ENCODE measurements around the gene ACADVL. TPM values are rescaled to one million over a fixed set of nuclear protein-coding genes. Genes with fewer than 3 reads are reported as not detected.

The ACADVL gene
- total RNA-seq, 2 experiments from 2014 or later, result 411 to 423 TPM

GRCh38 chr17:7196651-7197401, 22.9 kb upstream of the ACADVL start:
- CTCF ChIA-PET, result interaction anchor here (0.9 to 1.8 kb wide), 2 partner anchors 19 to 151 kb away, joined by 3 to 4 read pairs; no protein-coding TSS in a partner anchor
- H3K4me1 Mint-ChIP-seq, result no peaks in the 10 kb centered on the region
- ATAC-seq, result no peak
- H3K9me3 Mint-ChIP-seq (ENCODE audit: low read depth), result no peaks in the 10 kb centered on the region
- no peaks in the 10 kb centered on the region for H3K27me3 Mint-ChIP-seq
- no peaks in the 10 kb centered on the region for H3K36me3 Mint-ChIP-seq
- H3K27ac Mint-ChIP-seq, result no peak overlapping the region
- no peak for DNase-seq
- no peak overlapping the region for H3K4me3 Mint-ChIP-seq

DNA sequence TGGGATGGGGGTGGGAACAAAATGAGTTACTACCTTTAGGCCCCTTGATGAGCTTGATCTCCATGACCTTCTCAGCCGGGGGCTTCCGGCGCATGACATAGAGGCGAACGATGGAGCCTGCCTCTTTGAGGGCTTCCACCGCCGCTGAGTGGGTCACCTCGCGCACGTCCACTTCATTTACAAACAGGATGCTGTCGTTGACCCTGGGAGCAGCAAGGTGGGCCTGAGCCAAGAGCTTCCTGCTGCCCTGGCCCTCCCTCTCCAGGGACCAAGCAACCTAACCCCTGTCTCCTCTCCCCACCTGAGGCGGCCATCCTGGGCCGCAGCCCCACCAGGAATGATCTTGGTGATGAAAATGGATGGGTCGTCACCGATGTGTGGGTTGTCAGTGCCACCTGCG, 16.3 kb upstream of the ACADVL start:
- no peak for DNase-seq
- CTCF ChIA-PET, result no interaction called here
- Mint-ChIP-seq H3K4me1 (peaks cover 24% of the 10 kb centered on the region), H3K4me3 (no peak overlapping the region), H3K36me3 (no peaks in the 10 kb centered on the region), H3K27ac (no peak overlapping the region), H3K27me3 (no peaks in the 10 kb centered on the region), H3K9me3 (ENCODE audit: low read depth) (no peaks in the 10 kb centered on the region)
- ATAC-seq, result no peak

GRCh38 chr17:7204336-7204735, 15.4 kb upstream of the ACADVL start:
- CTCF ChIA-PET, result interaction anchor here (1.0 to 1.2 kb wide), 3 partner anchors 16 to 159 kb away, joined by 3 to 4 read pairs (median 4); no protein-coding TSS in a partner anchor
- peak overlapping the region; percentile 84 for H3K27ac Mint-ChIP-seq
- peaks cover 24% of the 10 kb centered on the region for H3K4me1 Mint-ChIP-seq

DNA sequence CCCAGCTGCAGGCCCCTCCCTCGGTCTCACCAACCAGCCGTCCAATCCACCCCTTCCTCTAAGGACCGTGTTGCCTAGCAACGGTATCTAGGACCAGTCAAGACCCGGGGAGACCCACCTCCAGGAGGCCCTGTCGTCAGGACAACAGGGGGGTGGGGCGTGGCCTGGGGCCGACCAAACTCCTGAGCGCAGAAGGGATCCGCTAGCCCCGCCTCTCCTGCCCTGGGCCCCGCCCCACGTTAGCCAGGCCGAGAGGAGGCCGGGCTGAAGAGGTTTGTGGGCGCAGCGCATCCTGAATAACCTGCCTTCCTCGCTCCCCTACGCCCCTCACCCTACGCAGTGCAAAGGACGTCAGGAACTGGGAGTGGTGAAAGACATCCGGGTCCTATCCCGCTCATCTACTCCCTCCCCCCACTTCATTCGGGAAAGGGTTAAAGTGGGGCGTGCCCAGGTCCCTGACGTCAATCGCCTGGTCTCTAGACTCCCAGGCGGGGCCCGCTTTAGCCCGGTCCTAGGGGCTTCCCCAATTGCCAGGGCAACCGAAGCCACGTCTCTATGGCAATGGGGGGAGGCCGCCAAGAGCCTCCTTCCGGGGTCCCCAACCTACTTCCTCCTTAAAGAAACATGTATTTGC, 14.8 kb upstream of the ACADVL start:
- Mint-ChIP-seq H3K9me3 (ENCODE audit: low read depth) (no peaks in the 10 kb centered on the region), H3K27ac (peak overlapping the region; percentile 84), H3K4me1 (peaks cover 24% of the 10 kb centered on the region), H3K4me3 (peak overlapping the region; percentile 69), H3K27me3 (peaks cover under 1% of the 10 kb centered on the region), H3K36me3 (no peaks in the 10 kb centered on the region)
- DNase-seq (peak; percentile 97), ATAC-seq (peak; percentile 87)
- CTCF ChIA-PET, result interaction anchor here (1.0 to 1.2 kb wide), 4 partner anchors 10 to 159 kb away, joined by 3 to 4 read pairs (median 4); no protein-coding TSS in a partner anchor

More at GRCh38 chr17:7204336-7204735, 15.4 kb upstream of the ACADVL start:
- H3K9me3 Mint-ChIP-seq (ENCODE audit: low read depth), result no peaks in the 10 kb centered on the region
- DNase-seq, result no peak
- H3K27me3 Mint-ChIP-seq, result no peaks in the 10 kb centered on the region
- peak overlapping the region; percentile 69 for H3K4me3 Mint-ChIP-seq
- no peak for ATAC-seq
- H3K36me3 Mint-ChIP-seq, result no peaks in the 10 kb centered on the region

DNA sequence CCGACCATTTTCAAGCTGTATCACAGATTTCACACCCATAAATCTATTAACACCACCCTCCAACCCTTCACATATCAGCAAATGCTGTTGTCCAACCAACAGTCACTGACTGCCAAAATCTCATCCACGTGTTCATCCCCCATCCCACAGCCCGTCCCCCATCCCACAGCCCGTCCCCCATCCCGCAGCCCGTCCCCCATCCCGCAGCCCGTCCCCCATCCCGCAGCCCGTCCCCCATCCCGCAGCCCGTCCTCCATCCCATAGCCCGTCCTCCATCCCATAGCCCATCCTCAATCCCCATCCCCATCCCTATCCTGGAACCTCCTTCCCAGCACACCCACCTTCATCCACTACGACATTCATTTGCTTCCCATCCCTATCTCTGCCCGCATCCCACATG, 14.2 kb upstream of the ACADVL start:
- CTCF ChIA-PET, result interaction anchor here (1.2 kb wide), 1 partner anchor 9 kb away, joined by 3 read pairs; no protein-coding TSS in a partner anchor
- H3K27ac Mint-ChIP-seq, result peak overlapping the region; percentile 84
- DNase-seq (no peak), ATAC-seq (no peak)
- no peaks in the 10 kb centered on the region for H3K9me3 Mint-ChIP-seq (ENCODE audit: low read depth)
- peaks cover 5% of the 10 kb centered on the region for H3K27me3 Mint-ChIP-seq
- peaks cover 26% of the 10 kb centered on the region for H3K4me1 Mint-ChIP-seq
- H3K4me3 Mint-ChIP-seq, result peak overlapping the region; percentile 69
- H3K36me3 Mint-ChIP-seq, result no peaks in the 10 kb centered on the region

GRCh38 chr17:7207120-7208001, 12.4 kb upstream of the ACADVL start:
- CTCF ChIA-PET, result interaction anchor here (1.2 to 1.4 kb wide), 2 partner anchors 89 to 155 kb away, joined by 4 read pairs; no protein-coding TSS in a partner anchor
- DNase-seq, result no peak
- Mint-ChIP-seq H3K27ac (peak overlapping the region; percentile 27), H3K4me1 (peaks cover 27% of the 10 kb centered on the region), H3K27me3 (peaks cover 11% of the 10 kb centered on the region), H3K9me3 (ENCODE audit: low read depth) (no peaks in the 10 kb centered on the region), H3K4me3 (no peak overlapping the region), H3K36me3 (no peaks in the 10 kb centered on the region)
- ATAC-seq, result no peak

- DNase-seq (no peak), ATAC-seq (no peak)
- Mint-ChIP-seq H3K4me1 (peaks cover 28% of the 10 kb centered on the region), H3K27me3 (peaks cover 14% of the 10 kb centered on the region), H3K9me3 (ENCODE audit: low read depth) (no peaks in the 10 kb centered on the region), H3K27ac (no peak overlapping the region), H3K4me3 (no peak overlapping the region), H3K36me3 (no peaks in the 10 kb centered on the region)
- CTCF ChIA-PET, result no interaction called here
Observed at GRCh38 chr17:7208027-7208571, 11.6 kb upstream of the ACADVL start.

DNA sequence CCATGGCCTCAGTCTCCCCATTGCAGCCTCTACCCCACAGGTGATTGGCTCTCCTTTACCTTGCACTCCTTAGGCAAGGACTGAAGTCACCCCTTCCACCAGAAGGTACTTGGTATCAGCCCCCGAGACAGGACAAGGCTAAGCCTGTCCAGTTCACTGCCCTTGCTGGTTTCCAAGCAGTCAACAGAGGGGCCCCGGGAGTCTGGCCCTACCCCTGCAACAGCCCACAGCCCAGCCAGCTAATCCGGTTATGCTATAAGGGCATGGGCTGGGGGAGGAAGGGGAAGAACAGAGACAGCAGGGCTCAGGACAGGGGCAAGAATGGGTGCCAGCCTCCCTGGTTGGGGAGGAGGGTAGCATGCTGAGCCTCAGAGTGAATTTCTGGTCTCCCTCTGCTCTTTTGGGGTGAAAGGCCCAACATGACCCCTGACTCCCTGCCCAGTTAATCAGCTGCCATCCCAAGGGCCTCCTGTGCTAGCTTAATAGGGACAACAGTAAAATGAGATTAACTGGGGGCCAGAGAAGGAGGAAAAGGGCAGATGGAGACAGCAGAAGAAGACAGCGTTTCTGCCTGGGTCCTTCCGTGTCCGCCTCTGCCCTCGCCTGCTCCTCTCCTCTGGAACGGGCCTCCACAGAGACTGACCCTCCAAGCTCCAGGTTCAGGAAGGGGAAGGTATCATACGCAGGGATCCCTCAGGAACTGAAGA, 10.8 kb upstream of the ACADVL start:
- H3K27ac Mint-ChIP-seq, result no peak overlapping the region
- DNase-seq (no peak), ATAC-seq (no peak)
- H3K36me3 Mint-ChIP-seq, result no peaks in the 10 kb centered on the region
- peaks cover 18% of the 10 kb centered on the region for H3K27me3 Mint-ChIP-seq
- H3K4me3 Mint-ChIP-seq, result no peak overlapping the region
- H3K9me3 Mint-ChIP-seq (ENCODE audit: low read depth), result no peaks in the 10 kb centered on the region
- CTCF ChIA-PET, result no interaction called here
- peaks cover 29% of the 10 kb centered on the region for H3K4me1 Mint-ChIP-seq

DNA sequence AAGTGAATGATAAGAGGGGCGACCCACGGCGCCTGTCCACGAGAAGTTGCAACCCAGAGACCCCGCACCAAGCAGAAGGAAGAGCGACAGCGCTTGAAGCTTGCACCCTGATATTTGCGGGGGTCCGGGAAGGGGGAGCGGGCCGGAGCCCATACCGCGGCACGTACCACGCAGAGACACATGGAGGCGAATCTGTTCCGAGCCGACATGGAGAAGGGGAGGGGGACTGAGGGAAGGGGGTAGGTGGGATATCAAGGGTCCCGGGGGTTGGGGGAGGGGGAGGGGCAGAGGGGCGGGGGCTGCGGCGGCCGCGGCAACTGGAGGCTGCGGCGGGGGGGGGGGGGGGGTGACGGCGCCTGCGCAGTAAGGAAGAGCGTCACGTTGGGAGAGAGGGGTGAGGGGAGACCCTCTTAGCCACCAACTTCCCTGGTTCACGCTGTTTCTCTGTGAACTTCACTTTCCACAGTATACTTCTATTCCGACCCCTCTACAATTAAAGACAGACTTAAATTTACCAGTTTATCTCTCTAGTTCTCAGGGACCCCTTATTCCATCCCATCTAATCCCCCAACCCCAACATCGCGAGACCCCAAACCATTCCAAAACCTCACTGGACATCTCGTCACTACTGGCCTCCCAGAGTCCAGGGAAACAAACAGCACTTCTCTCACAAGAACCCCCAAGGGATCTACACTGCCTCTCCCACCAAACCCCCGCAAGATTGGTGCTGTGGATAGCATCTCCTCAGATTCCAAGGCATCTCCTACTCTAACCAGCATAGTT, 8.1 kb upstream of the ACADVL start:
- ATAC-seq, result no peak
- Mint-ChIP-seq H3K27ac (no peak overlapping the region), H3K27me3 (peaks cover 18% of the 10 kb centered on the region), H3K36me3 (no peaks in the 10 kb centered on the region), H3K9me3 (ENCODE audit: low read depth) (no peaks in the 10 kb centered on the region), H3K4me3 (no peak overlapping the region), H3K4me1 (peaks cover 31% of the 10 kb centered on the region)
- DNase-seq, result no peak
- CTCF ChIA-PET, result no interaction called here

DNA sequence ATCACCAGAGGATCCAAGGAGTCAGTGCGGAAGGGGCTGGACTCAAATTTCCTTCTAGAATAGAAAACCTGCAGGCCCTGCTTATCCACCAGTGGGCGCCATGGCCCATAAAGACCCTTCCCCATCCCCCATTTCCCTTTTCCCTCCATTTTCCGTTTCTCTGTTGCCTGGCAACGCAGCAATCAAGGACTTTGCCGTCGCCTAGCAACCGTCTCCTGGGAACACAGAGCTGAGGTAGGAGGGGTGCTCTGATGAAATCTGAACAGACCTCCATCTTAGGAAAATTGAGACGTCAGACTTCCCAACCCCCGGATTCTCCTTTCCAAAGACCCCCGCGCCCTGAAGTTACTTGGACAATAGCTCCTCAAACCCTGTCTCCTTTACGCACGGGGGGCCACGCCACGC, 5.8 kb upstream of the ACADVL start:
- CTCF ChIA-PET, result interaction anchor here (0.7 to 1.6 kb wide), 8 partner anchors 8 to 298 kb away, joined by 3 to 10 read pairs (median 4); partner anchors contain the start of gene CTDNEP1
- Mint-ChIP-seq H3K27ac (peak overlapping the region; percentile 88), H3K4me3 (peak overlapping the region; percentile 77), H3K36me3 (no peaks in the 10 kb centered on the region), H3K4me1 (peaks cover 43% of the 10 kb centered on the region), H3K27me3 (peaks cover 18% of the 10 kb centered on the region), H3K9me3 (ENCODE audit: low read depth) (no peaks in the 10 kb centered on the region)
- DNase-seq (no peak), ATAC-seq (no peak)

DNA sequence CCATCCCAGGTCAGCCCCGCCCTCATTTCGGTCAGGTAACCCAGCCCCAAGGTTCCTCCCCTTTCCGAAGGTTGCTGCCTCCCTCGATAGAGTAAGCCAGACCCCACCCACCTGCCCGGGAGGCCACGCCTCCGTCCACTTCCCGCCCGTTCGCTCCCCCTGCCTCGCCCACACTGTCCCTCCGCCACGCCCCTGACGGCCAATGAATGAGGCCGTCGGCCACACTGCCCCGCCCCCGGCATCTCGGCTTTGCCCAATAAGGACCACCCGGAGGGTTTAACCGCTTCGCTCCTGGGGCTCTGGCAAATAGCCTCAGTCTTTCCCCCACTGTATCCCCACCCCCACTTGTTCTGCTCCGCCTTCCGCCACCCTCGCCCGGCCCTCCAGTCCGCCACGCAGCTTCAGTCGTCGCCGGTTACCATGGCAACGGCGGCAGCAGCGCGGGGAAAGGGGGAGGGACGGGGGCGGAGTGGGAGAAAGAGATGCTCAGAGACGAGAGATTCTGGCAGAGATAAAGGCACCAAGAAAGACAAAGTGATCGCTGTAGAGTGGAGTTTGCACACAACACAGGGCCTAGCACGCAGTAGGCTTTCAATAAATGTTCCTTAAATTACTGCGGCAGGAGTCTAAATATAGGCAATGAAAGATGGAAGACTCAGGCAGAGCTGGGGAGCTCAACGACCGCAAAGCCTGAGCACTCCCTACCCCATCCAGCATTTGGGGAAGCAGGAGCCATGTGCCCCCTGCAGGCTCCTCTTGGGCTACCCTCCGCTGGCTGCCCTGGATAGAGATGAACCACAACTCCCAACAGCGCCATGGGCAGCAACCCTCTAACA, 5.2 kb upstream of the ACADVL start:
- Mint-ChIP-seq H3K36me3 (no peaks in the 10 kb centered on the region), H3K9me3 (ENCODE audit: low read depth) (no peaks in the 10 kb centered on the region), H3K27ac (peak overlapping the region; percentile 88), H3K4me1 (peaks cover 49% of the 10 kb centered on the region), H3K4me3 (peak overlapping the region; percentile 77), H3K27me3 (peaks cover 18% of the 10 kb centered on the region)
- peak; percentile 100 for DNase-seq
- ATAC-seq, result peak; percentile 86
- CTCF ChIA-PET, result interaction anchor here (0.7 to 1.6 kb wide), 9 partner anchors 9 to 298 kb away, joined by 3 to 10 read pairs (median 3); partner anchors contain the start of genes CTDNEP1 and GABARAP
